ENCODE results near the gene CMBL.

- TF ChIP-seq MAX (IDR thresholded peaks at IDR 0.05) (no peak), REST (IDR thresholded peaks at IDR 0.05; ENCODE audit: low read depth) (no peak), RAD21 (IDR thresholded peaks at IDR 0.05; ENCODE audit: low read depth) (no peak), TAF1 (IDR thresholded peaks at IDR 0.05; ENCODE audit: low read depth) (no peak), CEBPB (IDR thresholded peaks at IDR 0.05) (no peak), TEAD4 (IDR thresholded peaks at IDR 0.05) (no peak), EP300 (IDR thresholded peaks at IDR 0.05; ENCODE audit: borderline replicate concordance) (no peak)
These were observed 31.0 kb downstream of the CMBL start for GRCh38 chr5:10276691-10277090.
